HEK293 (cell line): ENCODE results near the gene ARRB2.

ENCODE experiments used
- CTCF ChIP-seq: fragments of 450-650 bp; formaldehyde crosslinking; IDR thresholded peaks from 2 replicates; pipeline ENCODE4 v1.5.1; 2016; ENCODE audit warnings: missing biosample characterization, missing genetic modification characterization
- MYNN ChIP-seq: fragments of 450-650 bp; formaldehyde crosslinking; IDR thresholded peaks from 2 replicates; pipeline ENCODE4 v1.5.1; 2016; ENCODE audit warnings: missing biosample characterization, missing genetic modification characterization, borderline replicate concordance
- ZBTB17 ChIP-seq: fragments of 450-650 bp; formaldehyde crosslinking; IDR thresholded peaks from 2 replicates; pipeline ENCODE4 v1.5.1; 2016; ENCODE audit warnings: missing biosample characterization, missing genetic modification characterization
- ZNF501 ChIP-seq: fragments of 450-650 bp; formaldehyde crosslinking; IDR thresholded peaks from 2 replicates; pipeline ENCODE4 v1.5.1; 2016; ENCODE audit warnings: missing biosample characterization, missing genetic modification characterization
- TF ChIP-seq, protein P1 (sequence below): fragments of 450-650 bp; formaldehyde crosslinking; conservative IDR thresholded peaks from 2 replicates; pipeline ENCODE4 v1.5.1; 2016; ENCODE audit warnings: low read depth, missing biosample characterization, missing genetic modification characterization
- TF ChIP-seq, protein P2 (sequence below): fragments of 450-650 bp; formaldehyde crosslinking; IDR thresholded peaks from 2 replicates; pipeline ENCODE4 v1.5.1; 2016; ENCODE audit warnings: missing biosample characterization, missing genetic modification characterization

- TF ChIP-seq, protein P1, sequence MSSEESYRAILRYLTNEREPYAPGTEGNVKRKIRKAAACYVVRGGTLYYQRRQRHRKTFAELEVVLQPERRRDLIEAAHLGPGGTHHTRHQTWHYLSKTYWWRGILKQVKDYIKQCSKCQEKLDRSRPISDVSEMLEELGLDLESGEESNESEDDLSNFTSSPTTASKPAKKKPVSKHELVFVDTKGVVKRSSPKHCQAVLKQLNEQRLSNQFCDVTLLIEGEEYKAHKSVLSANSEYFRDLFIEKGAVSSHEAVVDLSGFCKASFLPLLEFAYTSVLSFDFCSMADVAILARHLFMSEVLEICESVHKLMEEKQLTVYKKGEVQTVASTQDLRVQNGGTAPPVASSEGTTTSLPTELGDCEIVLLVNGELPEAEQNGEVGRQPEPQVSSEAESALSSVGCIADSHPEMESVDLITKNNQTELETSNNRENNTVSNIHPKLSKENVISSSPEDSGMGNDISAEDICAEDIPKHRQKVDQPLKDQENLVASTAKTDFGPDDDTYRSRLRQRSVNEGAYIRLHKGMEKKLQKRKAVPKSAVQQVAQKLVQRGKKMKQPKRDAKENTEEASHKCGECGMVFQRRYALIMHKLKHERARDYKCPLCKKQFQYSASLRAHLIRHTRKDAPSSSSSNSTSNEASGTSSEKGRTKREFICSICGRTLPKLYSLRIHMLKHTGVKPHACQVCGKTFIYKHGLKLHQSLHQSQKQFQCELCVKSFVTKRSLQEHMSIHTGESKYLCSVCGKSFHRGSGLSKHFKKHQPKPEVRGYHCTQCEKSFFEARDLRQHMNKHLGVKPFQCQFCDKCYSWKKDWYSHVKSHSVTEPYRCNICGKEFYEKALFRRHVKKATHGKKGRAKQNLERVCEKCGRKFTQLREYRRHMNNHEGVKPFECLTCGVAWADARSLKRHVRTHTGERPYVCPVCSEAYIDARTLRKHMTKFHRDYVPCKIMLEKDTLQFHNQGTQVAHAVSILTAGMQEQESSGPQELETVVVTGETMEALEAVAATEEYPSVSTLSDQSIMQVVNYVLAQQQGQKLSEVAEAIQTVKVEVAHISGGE (tag by site-specific recombination): no peak
- TF ChIP-seq MYNN (tag by site-specific recombination) (no peak), ZNF501 (tag by site-specific recombination) (no peak), ZBTB17 (tag by site-specific recombination) (peak; percentile 97), CTCF (tag by site-specific recombination) (no peak)
- TF ChIP-seq, protein P2, sequence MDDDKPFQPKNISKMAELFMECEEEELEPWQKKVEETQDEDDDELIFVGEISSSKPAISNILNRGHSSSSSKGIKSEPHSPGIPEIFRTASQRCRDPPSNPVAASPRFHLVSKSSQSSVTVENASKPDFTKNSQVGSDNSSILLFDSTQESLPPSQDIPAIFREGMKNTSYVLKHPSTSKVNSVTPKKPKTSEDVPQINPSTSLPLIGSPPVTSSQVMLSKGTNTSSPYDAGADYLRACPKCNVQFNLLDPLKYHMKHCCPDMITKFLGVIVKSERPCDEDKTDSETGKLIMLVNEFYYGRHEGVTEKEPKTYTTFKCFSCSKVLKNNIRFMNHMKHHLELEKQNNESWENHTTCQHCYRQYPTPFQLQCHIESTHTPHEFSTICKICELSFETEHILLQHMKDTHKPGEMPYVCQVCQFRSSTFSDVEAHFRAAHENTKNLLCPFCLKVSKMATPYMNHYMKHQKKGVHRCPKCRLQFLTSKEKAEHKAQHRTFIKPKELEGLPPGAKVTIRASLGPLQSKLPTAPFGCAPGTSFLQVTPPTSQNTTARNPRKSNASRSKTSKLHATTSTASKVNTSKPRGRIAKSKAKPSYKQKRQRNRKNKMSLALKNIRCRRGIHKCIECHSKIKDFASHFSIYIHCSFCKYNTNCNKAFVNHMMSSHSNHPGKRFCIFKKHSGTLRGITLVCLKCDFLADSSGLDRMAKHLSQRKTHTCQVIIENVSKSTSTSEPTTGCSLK (tag by site-specific recombination): no peak
These were observed 14.2 kb downstream of the ARRB2 start for GRCh38 chr17:4724650-4725049.
